ENCODE results near the gene TMEM35A. TPM values are rescaled to one million over a fixed set of nuclear protein-coding genes. Genes with fewer than 3 reads are reported as not detected.

The TMEM35A gene
- not detected in 2 replicates for total RNA-seq

DNA sequence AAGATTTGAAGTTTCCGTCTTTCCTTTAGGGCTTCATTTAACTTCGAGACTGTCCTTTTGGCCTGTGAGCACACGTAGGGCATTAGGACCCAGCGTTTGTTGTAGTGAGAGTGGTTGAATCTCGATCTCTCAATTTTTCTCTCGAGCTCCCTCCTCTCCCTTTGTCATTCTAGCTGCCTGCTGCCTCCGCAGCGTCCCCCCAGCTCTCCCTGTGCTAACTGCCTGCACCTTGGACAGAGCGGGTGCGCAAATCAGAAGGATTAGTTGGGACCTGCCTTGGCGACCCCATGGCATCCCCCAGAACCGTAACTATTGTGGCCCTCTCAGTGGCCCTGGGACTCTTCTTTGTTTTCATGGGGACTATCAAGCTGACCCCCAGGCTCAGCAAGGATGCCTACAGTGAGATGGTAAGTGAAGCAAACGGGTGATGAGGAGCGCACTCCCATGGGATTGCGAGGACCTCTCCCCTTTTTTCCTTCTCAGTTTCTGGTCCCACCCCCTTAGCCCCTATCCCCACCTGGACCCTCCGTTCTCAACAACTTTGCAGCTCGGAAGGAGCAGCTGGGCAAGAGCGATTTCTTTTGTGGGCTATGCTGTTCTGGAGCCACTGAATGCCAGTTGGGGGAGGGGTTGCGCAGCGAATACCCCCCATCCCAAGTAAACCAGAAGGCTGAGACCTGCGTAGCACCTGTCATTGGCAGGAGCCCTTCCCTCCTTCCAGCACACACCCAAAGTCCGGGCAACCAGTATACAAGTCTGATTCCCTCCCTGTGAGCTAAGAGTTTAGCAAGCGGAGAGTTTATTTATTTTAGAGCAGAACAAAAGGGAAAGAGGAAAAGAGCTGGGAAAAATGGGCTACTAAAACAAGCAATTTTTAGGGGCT is at the start of gene TMEM35A:
Gene TMEM35A (plus strand): TSS at position 164 of the 883 bp plus-strand sequence. CDS start 124 bp downstream, at position 288.
- intact Hi-C loops (cut with micrococcal nuclease), result no loop called here

GRCh38 chrX:101029665-101030064 is 49.0 kb upstream of the TMEM35A start:
- intact Hi-C loops (cut with micrococcal nuclease), result no loop called here

- intact Hi-C loops (cut with micrococcal nuclease), result no loop called here
Observed at GRCh38 chrX:101037231-101037630, 41.4 kb upstream of the TMEM35A start.

GRCh38 chrX:101040197-101040596 is 38.5 kb upstream of the TMEM35A start:
- intact Hi-C loops (cut with micrococcal nuclease), result no loop called here

DNA sequence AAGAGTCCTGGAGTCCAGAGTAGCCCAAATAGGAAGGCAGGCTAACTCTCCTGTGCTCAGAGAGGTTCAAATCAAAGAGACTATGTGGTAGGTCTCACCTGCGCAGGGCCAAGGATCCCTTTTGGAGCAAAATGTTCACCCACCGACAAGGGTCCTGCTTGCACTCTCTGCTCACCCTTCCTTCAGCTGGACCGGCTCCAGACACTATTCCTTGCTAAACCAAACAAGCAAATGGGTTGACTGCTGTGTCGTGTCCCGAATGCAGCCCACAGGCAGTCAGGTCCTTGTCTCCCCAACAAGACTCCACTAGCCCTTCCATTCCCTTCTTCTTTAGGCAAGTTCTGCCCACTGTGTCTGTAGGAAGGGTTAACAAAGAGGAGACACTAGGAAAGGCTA is 27.5 kb upstream of the TMEM35A start:
- intact Hi-C loops (cut with micrococcal nuclease), result loop anchor here (1.0 to 10.0 kb wide), 3 partner anchors 154 to 356 kb away; partner anchors contain the start of genes GLA and HNRNPH2

- intact Hi-C loops (cut with micrococcal nuclease), result loop anchor here (1.0 to 10.0 kb wide), 7 partner anchors 46 to 356 kb away; partner anchors contain the start of genes CSTF2, GLA, HNRNPH2 and XKRX
Observed at GRCh38 chrX:101051549-101052302, 27.0 kb upstream of the TMEM35A start, which contains the start of gene TRMT2B. Gene TRMT2B, minus strand, starts transcription at chrX:101052111. Its CDS starts 9,822 bp downstream, at chrX:101042289.

GRCh38 chrX:101056551-101056950 is 22.1 kb upstream of the TMEM35A start:
- intact Hi-C loops (cut with micrococcal nuclease), result loop anchor here (10.0 kb wide), 1 partner anchor 148 kb away; no protein-coding TSS in a partner anchor

- intact Hi-C loops (cut with micrococcal nuclease), result loop anchor here (10.0 kb wide), 1 partner anchor 148 kb away; no protein-coding TSS in a partner anchor
Observed at GRCh38 chrX:101057093-101057714, 21.5 kb upstream of the TMEM35A start.

DNA sequence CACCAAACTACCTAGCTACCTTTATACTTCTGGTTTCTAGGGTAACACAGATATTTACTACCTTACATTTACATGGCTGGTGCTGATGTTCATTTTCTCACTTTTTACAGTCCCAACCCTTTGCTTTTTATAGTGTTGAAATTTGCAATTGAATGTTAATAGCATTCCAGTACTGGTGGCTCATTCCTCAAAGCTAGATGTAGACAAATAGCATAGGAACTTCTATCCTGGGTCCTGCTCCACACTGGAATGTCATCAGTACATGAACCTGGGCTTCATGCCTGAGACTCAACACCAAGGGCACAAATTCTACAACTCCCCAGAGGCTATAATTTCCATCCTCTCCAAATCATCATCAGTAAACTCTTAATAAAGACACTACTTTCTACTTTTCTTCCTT is 16.5 kb upstream of the TMEM35A start:
- intact Hi-C loops (cut with micrococcal nuclease), result no loop called here

DNA sequence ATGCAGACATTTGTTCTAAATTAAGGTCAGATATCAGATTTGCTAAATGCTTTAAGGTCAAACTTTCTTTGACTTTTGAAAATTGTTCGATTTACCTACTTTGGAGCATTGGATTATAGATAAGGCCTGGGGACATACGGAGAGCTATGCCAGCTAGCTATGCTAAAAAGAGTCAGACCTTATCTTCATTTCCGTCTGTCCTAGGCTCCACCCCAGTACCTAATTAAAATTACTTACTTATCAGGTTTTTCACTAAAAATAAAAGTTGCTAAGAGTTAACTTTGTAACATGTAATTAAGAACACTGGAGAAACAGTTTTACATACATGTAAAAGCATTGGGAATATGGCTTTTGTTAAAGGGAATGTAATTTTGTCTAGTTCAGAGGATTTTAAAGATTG is 7.1 kb upstream of the TMEM35A start:
- intact Hi-C loops (cut with micrococcal nuclease), result no loop called here

- intact Hi-C loops (cut with micrococcal nuclease), result no loop called here
Observed at GRCh38 chrX:101079736-101080270, 1.1 kb downstream of the TMEM35A start.

DNA sequence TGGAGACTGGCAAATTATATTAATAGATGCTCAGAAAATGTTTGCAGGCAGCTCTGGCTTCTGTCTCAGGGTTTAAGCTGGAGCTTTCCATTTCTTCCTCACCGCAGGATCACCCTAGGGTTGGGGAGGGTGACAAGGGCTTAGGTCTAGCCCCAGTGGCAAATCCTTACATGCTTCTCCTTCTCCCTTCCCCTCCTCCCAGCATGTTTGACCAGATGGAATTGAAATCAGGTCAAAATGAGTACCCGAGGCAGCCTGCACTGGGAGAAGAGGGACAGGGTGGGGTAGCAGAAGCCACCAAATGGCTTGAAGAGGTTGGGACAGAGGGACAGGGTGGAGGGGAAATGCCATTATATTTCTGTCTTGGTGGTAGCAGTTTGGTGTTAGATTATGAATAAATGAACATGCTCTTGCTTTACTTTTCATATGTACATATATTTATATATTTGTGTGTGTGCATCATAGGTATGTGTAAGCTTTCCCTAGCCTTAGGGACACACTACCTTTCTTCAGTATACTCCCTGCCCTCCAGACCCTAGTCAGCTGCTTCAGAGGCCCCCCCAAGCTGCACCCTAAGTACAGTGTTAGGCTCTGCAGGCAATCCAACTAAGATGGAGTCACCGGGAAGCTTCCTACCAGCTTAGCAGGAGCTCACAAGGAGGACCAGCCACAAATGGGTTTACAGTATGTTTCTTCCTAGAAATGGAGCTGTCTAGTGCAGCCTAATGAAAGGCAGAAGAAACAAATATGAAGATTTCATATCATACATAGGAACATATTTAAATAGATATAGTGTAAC is 1.8 kb downstream of the TMEM35A start:
- intact Hi-C loops (cut with micrococcal nuclease), result no loop called here

DNA sequence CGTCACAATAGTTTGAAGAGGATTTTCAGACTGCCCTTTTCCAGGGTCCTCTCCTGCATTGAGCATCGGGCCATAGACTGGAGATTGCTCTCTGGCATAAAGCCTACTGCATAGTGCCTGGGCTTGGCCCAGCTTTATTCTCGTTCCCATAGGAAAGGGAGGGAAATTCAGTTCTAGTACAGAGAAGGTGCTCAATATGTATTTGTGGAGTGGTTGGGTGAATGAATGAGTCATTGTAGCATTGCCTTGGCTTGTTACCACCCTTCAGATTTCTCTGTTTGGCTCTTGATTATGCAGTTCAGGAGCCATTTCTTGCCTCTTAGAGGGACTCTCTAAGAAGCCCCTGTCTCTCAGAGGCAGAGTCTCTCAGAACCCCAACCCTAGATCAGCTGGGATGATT is 2.6 kb downstream of the TMEM35A start:
- intact Hi-C loops (cut with micrococcal nuclease), result no loop called here

- intact Hi-C loops (cut with micrococcal nuclease), result loop anchor here (10.0 kb wide), 1 partner anchor 197 kb away; no protein-coding TSS in a partner anchor
Observed at GRCh38 chrX:101091817-101092216, 13.1 kb downstream of the TMEM35A start.

- intact Hi-C loops (cut with micrococcal nuclease), result loop anchor here (1.0 to 10.0 kb wide), 5 partner anchors 45 to 310 kb away; partner anchors contain the start of genes CSTF2, GLA, HNRNPH2 and TIMM8A
Observed at GRCh38 chrX:101097546-101098453, 19.1 kb downstream of the TMEM35A start, which contains the start of gene CENPI. Gene CENPI, plus strand, starts transcription at chrX:101098204. Its CDS starts 2,867 bp downstream, at chrX:101101071.

- intact Hi-C loops (cut with micrococcal nuclease), result no loop called here
Observed at GRCh38 chrX:101108284-101108683, 29.6 kb downstream of the TMEM35A start.

- intact Hi-C loops (cut with micrococcal nuclease), result no loop called here
Observed at GRCh38 chrX:101117701-101118100, 39.0 kb downstream of the TMEM35A start.

GRCh38 chrX:101136235-101136634 is 57.6 kb downstream of the TMEM35A start:
- intact Hi-C loops (cut with micrococcal nuclease), result no loop called here
